ENCODE measurements around the gene S1PR1.
"Not testable (repeated sequence)": the region's sequence is repeated elsewhere in the genome, so short reads cannot be mapped to it uniquely, and the experiment has no call there.

Gene S1PR1

GRCh38 chr1:101205457-101205856 lies 31.4 kb upstream of the S1PR1 start:
- DNase-seq (ENCODE audit: low read depth, low spot score): no peak
- H3K4me3 ChIP-seq (ENCODE audit: low read depth, low read length): no peak overlapping the region
- TF ChIP-seq CTCF (IDR thresholded peaks at IDR 0.05; ENCODE audit: low read depth, low read length): no peak
- in situ Hi-C loops (cut with HindIII; ENCODE audit: low sequenced_read_pairs): no loop called here

DNA sequence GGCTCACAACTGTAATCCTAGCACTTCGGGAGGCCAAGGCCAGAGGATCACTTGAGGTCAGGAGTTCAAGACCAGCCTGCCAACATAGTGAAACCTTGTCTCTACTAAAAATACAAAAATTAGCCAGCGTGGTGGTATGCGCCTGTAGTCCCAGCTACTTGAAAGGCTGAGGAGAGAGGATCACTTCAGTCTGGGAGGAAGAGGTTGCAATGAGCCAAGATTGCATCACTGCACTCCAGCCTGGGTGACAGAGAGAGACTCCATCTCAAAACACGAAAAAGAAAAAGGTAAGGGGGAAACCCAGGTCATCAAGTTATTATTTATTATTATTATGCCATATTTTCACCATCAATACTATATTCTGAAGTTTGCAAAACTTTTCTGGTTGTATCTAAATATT lies 30.7 kb upstream of the S1PR1 start:
- in situ Hi-C loops (cut with HindIII; ENCODE audit: low sequenced_read_pairs); H3K4me3 ChIP-seq (ENCODE audit: low read depth, low read length); DNase-seq (ENCODE audit: low read depth, low spot score): not testable (repeated sequence)

GRCh38 chr1:101207271-101207670 lies 29.5 kb upstream of the S1PR1 start:
- H3K4me3 ChIP-seq (ENCODE audit: low read depth, low read length); DNase-seq (ENCODE audit: low read depth, low spot score); in situ Hi-C loops (cut with HindIII; ENCODE audit: low sequenced_read_pairs): not testable (repeated sequence)

- in situ Hi-C loops (cut with HindIII; ENCODE audit: low sequenced_read_pairs): no loop called here
- DNase-seq (ENCODE audit: low read depth, low spot score): no peak
- H3K4me3 ChIP-seq (ENCODE audit: low read depth, low read length): no peak overlapping the region
- TF ChIP-seq CTCF (IDR thresholded peaks at IDR 0.05; ENCODE audit: low read depth, low read length): no peak
Observed at GRCh38 chr1:101207891-101208290, 28.9 kb upstream of the S1PR1 start.

- in situ Hi-C loops (cut with HindIII; ENCODE audit: low sequenced_read_pairs): no loop called here
- no peak for TF ChIP-seq CTCF (IDR thresholded peaks at IDR 0.05; ENCODE audit: low read depth, low read length)
- no peak overlapping the region for H3K4me3 ChIP-seq (ENCODE audit: low read depth, low read length)
- no peak for DNase-seq (ENCODE audit: low read depth, low spot score)
Observed at GRCh38 chr1:101215363-101216011, 21.3 kb upstream of the S1PR1 start.

DNA sequence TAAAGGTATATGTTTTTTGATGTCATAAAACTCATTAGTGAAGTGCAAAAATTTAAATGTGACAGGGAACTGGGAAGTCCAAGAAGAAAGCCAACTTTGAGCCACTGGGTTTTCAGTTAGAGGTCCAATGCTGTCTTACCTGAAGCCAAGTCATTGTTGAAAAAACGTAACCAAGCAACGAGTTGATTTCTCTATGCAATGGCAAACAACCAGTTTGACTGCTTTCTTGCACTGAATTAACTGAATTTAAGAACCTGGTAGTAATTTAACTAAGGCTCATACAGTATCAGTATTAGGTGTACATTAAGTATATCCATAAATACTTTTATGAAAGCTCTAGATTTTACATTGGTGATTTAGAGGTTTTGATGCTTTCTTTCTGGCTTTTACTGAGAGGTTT lies 20.2 kb upstream of the S1PR1 start:
- in situ Hi-C loops (cut with HindIII; ENCODE audit: low sequenced_read_pairs): no loop called here
- no peak for DNase-seq (ENCODE audit: low read depth, low spot score)
- no peak overlapping the region for H3K4me3 ChIP-seq (ENCODE audit: low read depth, low read length)
- TF ChIP-seq CTCF (IDR thresholded peaks at IDR 0.05; ENCODE audit: low read depth, low read length): no peak

DNA sequence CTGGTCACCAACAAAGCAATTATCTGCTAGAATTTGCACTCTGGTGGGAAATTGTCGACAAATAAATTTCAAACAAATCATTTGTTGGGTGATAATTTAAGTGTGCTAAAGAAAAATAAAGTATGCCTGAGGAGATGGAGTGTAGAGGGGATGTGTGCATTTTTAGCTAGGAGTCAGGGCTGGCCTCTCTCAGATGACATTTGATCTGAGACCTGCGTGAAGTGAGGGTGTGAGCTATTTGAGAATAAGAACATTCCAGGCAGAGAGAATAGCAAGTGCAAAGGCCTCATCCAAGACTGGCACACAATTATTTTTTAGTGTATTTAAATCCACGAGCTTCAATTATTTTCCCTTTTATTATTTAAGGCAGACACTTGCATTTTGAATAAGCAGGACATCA lies 19.7 kb upstream of the S1PR1 start:
- in situ Hi-C loops (cut with HindIII; ENCODE audit: low sequenced_read_pairs): no loop called here
- TF ChIP-seq CTCF (IDR thresholded peaks at IDR 0.05; ENCODE audit: low read depth, low read length): no peak
- H3K4me3 ChIP-seq (ENCODE audit: low read depth, low read length): no peak overlapping the region
- DNase-seq (ENCODE audit: low read depth, low spot score): no peak

DNA sequence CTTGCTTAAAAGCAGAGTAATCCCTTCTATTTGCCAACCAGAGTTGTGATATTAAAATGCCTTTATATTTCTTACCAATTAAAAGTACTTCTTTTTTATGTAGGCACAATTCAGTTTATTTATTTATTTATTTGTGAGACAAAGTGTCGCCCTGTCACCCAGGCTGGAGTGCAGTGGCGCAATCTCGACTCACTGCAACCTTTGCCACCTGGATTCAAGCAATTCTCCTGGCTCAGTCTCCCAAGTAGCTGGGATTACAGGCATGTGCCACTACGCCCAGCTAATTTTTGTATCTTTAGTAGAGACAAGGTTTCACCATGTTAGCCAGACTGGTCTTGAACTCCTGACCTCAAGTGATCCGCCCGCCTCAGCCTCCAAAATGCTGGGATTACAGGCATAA lies 17.9 kb upstream of the S1PR1 start:
- H3K4me3 ChIP-seq (ENCODE audit: low read depth, low read length); in situ Hi-C loops (cut with HindIII; ENCODE audit: low sequenced_read_pairs); DNase-seq (ENCODE audit: low read depth, low spot score): not testable (repeated sequence)

Data from astrocyte of the spinal cord (primary cell).